Endothelial cell (in vitro differentiated cells): ENCODE results near the gene KCNJ12. TPM values are rescaled to one million over a fixed set of nuclear protein-coding genes. Genes with fewer than 3 reads are reported as not detected.
"Not testable (repeated sequence)": the region's sequence is repeated elsewhere in the genome, so short reads cannot be mapped to it uniquely, and the experiment has no call there.

Experiments
- DNase-seq: peaks from one replicate; pipeline ENCODE4 v3.0.0; 2021; ENCODE audit warnings: low spot score
- H3K27ac Mint-ChIP-seq: one replicate; pipeline ENCODE4 v1.8.0; 2021; ENCODE audit warnings: mixed read lengths, inconsistent platforms; ENCODE audit not compliant: unreplicated experiment
- H3K27me3 Mint-ChIP-seq: one replicate; pipeline ENCODE4 v1.8.0; 2021; ENCODE audit warnings: mild to moderate bottlenecking, moderate library complexity, mixed read lengths, inconsistent platforms; ENCODE audit not compliant: unreplicated experiment
- H3K36me3 Mint-ChIP-seq: one replicate; pipeline ENCODE4 v1.8.0; 2021; ENCODE audit warnings: mild to moderate bottlenecking, low read depth, mixed read lengths, inconsistent platforms; ENCODE audit not compliant: unreplicated experiment
- H3K4me1 Mint-ChIP-seq: one replicate; pipeline ENCODE4 v1.8.0; 2021; ENCODE audit warnings: mild to moderate bottlenecking, mixed read lengths, inconsistent platforms; ENCODE audit not compliant: unreplicated experiment
- H3K4me3 Mint-ChIP-seq: one replicate; pipeline ENCODE4 v1.8.0; 2021; ENCODE audit warnings: mild to moderate bottlenecking, mixed read lengths, inconsistent platforms; ENCODE audit not compliant: unreplicated experiment
- H3K9me3 Mint-ChIP-seq: one replicate; pipeline ENCODE4 v1.8.0; 2021; ENCODE audit warnings: mixed read lengths, inconsistent platforms; ENCODE audit not compliant: unreplicated experiment
- total RNA-seq: library from RNA; stranded (reverse); fragmentation: NEBNext Ultra II Directional; extraction: Animal tissue kit (Norgen Biotek cat#: 25700); gene quantifications from one replicate; pipeline ENCODE4 v1.2.1, GENCODE V29; 2021; ENCODE audit not compliant: unreplicated experiment
- TF ChIP-seq, protein P1 (sequence below): fragments of 200-600 bp; sonication (generic); IDR thresholded peaks from one replicate; pipeline ENCODE4 v1.5.0; 2021; ENCODE audit warnings: antibody characterized with exemption; ENCODE audit not compliant: unreplicated experiment

KCNJ12 gene
- total RNA-seq, 1 donor from 2014 or later: 0.56 TPM

DNA sequence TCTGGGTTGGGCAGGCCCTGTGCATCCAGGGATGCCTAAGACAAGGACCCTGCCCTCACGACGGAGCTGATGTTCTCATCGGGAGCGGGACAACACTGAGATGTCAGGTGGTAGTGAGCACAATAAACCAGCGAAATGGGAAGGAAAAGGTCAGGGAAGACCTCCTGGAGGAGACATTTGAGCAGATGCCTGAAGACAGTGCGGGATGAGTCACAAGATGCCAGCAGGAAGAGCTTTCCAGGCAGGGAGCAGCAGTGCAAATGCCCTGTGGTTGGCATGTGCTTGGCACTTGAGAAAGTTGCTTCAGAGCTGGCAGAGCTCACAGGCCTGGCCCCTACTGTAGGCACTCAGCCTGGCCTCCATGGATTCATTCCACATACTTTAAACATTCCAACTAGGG is 28.5 kb upstream of the KCNJ12 start:
- not testable (repeated sequence) for H3K27ac Mint-ChIP-seq, H3K27me3 Mint-ChIP-seq, H3K36me3 Mint-ChIP-seq, H3K4me1 Mint-ChIP-seq, H3K9me3 Mint-ChIP-seq, H3K4me3 Mint-ChIP-seq, DNase-seq

DNA sequence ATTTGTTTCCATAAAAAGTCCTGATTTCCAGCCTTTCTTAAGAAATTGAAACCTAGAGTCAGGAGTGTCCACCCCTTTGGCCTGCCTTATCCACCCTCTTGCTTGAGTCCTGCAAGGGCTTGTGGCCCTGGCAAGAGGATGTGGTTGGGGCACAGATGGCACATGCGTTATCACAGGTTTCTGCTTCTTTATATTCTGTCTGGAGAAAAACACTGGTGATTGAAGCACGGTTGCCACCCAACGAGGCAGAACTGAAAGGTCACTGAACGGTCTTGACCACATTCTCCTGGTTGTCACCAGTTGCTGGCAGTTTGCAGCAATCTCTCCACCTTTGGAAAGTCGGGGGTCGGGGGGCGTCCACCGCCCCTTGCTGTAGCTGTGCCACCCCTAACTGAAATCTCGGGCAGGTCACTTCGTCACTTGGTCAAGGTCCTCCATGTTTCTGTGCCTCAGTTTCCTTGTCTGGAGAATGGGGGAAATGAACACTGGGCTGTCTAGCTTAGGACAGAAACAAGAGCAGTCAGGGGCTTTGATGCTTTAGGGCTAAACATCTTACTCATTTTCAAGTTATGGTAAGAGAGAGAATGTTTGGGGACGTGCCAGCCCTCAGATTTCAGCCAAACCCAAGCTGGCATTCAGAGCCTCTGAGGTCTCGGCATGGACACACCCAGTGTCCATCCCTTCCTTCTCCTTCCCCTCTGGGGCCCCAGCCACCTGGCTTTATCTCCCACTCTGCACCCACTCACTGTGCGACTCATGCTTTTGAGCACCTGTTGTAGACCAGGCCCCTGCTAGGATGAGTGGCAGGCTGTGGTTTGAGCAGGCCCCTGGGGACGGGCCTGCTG is 27.9 kb upstream of the KCNJ12 start:
- not testable (repeated sequence) for H3K36me3 Mint-ChIP-seq, H3K27me3 Mint-ChIP-seq, H3K9me3 Mint-ChIP-seq, H3K4me3 Mint-ChIP-seq, H3K27ac Mint-ChIP-seq, DNase-seq, H3K4me1 Mint-ChIP-seq

DNA sequence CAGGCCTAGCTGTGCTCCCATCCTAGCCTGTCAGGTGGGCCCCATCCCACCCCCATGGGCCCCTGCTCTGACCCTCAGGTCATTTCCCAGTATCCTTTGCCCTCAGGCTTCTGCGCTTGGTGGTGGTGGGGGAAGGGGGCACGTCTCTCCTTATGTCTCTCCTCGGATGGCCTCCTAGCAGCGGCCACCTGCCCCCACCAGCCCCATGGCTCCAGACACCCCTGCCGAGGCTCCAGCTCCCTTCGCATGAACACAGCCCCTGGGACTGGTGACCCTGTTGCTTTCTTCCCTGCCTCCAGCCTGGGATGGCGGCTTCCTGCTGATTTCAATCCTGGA is 27.3 kb upstream of the KCNJ12 start:
- H3K9me3 Mint-ChIP-seq, H3K4me1 Mint-ChIP-seq, DNase-seq, H3K36me3 Mint-ChIP-seq, H3K4me3 Mint-ChIP-seq, H3K27me3 Mint-ChIP-seq, H3K27ac Mint-ChIP-seq: not testable (repeated sequence)

DNA sequence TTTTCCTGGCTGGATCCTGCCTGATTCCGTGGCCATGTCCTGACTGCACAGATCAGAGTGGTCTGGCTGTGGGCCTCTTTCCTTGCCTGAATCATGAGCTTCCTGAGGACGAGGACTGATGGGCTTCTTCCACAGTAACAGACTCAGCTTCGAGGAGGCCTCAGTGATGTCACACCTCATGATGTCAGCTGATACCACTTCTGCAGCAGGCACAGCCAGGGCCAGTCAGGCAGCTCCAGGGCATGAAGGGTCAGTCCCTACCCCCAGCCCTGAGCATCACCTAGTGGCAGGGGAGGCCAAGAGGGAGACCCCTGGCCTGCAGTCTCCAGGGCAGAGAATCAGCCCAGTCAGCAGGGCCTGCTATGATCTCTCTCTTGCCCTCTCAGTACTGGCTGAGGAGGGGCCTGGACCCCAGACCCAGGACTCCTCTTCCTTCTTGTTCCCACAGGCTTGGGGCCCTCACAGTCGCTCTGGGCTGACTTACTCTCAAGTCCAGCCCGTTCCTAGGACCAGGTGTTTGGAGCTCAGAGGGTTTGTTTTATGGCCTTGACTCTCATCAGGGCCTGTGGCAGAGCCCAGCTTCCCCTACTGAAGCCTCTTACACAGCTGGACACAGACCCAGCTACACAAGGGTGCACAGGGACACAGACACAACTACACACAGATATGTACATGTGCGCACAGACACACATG is 26.7 kb upstream of the KCNJ12 start:
- not testable (repeated sequence) for H3K9me3 Mint-ChIP-seq, H3K4me3 Mint-ChIP-seq, H3K27me3 Mint-ChIP-seq, H3K4me1 Mint-ChIP-seq, H3K36me3 Mint-ChIP-seq, DNase-seq
- H3K27ac Mint-ChIP-seq: peak overlapping the region; percentile 0

DNA sequence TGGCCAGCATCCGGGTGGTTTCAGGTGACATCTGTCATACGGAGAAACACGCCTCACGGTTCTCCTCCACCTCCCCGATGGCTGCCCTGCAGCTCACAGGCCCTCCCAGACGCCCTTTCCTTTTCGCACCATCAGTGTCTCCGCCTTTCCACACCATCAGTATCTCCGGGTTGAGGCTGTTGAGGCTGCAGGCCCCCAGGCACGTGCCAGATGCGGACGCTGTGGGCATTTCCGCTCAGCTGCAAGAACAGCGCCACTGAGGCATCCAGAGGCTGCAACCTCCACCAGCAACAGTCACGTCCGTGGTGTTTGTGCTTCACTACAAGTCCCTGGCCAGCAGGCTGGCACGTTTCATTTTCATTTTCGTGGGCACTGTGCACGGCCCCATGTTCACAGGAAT is 25.7 kb upstream of the KCNJ12 start:
- DNase-seq, H3K9me3 Mint-ChIP-seq, H3K27me3 Mint-ChIP-seq: not testable (repeated sequence)

DNA sequence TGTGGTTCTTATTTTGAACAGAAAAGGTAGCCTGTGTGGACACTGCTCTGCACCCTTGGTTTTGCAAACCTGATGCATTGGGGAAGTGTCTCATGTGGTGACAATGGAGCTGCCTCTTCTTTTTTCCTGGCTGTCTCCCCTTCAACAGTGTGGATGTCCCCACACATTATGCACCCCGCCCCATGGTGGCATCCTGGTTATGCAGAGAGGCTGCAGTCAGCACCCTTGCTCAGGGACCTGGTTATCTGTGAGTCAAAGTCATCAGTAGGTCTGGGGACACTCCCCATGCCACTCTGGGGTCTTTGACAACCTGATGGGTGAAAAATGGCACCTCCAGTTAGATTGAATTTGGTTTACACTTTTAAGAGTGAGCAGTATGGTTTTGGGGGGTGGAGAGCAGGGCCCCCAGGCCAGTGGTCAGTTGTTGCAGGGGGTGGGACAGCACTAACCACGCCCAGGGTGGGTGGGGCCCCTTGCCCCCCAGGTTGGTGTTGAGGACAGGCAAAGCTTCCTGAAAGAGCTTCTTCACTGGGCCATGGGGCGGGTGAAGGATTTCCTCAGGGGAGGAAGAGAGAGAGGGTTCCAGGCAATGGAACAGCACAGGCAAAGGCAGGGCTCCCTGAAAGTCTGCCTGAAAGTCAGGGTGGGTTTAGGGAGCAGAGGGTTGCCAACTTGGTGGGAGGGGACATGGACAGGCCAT is 24.6 kb upstream of the KCNJ12 start:
- no peaks in the 10 kb centered on the region for H3K4me1 Mint-ChIP-seq
- H3K27ac Mint-ChIP-seq: no peak overlapping the region
- no peaks in the 10 kb centered on the region for H3K36me3 Mint-ChIP-seq
- H3K27me3 Mint-ChIP-seq: peaks cover 2% of the 10 kb centered on the region
- DNase-seq: no peak
- H3K9me3 Mint-ChIP-seq: no peaks in the 10 kb centered on the region
- TF ChIP-seq, protein P1, sequence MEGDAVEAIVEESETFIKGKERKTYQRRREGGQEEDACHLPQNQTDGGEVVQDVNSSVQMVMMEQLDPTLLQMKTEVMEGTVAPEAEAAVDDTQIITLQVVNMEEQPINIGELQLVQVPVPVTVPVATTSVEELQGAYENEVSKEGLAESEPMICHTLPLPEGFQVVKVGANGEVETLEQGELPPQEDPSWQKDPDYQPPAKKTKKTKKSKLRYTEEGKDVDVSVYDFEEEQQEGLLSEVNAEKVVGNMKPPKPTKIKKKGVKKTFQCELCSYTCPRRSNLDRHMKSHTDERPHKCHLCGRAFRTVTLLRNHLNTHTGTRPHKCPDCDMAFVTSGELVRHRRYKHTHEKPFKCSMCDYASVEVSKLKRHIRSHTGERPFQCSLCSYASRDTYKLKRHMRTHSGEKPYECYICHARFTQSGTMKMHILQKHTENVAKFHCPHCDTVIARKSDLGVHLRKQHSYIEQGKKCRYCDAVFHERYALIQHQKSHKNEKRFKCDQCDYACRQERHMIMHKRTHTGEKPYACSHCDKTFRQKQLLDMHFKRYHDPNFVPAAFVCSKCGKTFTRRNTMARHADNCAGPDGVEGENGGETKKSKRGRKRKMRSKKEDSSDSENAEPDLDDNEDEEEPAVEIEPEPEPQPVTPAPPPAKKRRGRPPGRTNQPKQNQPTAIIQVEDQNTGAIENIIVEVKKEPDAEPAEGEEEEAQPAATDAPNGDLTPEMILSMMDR: no peak
- no peak overlapping the region for H3K4me3 Mint-ChIP-seq

More for the DNA sequence above, 25.7 kb upstream of the KCNJ12 start:
- not testable (repeated sequence) for H3K36me3 Mint-ChIP-seq, H3K4me3 Mint-ChIP-seq, H3K4me1 Mint-ChIP-seq, H3K27ac Mint-ChIP-seq

DNA sequence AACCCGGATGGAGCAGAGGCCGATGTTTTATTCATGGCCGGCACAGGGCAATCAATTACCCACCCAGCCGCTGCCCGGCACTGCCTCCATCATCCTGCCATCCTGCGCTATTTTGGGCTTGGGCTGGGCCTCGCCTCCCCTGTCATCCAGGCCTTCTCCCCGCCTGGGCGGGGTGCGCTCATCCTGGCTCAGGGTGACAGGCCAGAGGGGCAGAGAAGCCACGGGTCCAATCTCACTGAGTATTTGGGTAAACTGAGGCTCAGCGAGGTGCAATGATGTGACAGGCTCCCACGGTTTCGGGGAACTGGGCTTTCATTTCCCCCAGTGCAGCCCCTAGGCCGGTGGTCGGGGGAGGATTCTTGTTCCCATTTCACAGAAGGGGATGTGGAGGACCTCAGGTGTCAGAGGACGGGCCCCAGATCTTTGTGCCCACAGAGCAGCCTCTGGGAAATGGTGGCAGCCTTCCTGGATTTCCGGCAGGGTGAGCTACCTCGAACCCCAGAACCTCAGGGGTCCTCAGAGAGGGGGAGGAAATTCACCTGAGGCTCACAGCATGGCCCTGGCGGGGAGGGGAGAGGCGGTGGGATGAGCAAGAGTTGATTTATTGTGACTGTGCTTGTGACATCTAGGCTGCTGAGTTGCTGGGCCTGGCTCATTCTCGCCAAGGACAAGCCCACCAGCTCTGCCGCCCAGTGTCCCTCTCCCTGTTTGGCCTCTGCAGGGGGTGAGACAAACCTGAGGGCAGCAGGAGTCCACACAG is 23.8 kb upstream of the KCNJ12 start:
- DNase-seq: no peak
- TF ChIP-seq, protein P1: no peak
- H3K36me3 Mint-ChIP-seq: no peaks in the 10 kb centered on the region
- no peak overlapping the region for H3K4me3 Mint-ChIP-seq
- H3K27ac Mint-ChIP-seq: no peak overlapping the region
- no peaks in the 10 kb centered on the region for H3K9me3 Mint-ChIP-seq
- no peaks in the 10 kb centered on the region for H3K4me1 Mint-ChIP-seq
- peaks cover 7% of the 10 kb centered on the region for H3K27me3 Mint-ChIP-seq
